Dermis microvascular lymphatic vessel endothelial cell (primary cell): ENCODE measurements around the gene SLC12A7. TPM values are rescaled to one million over a fixed set of nuclear protein-coding genes. Genes with fewer than 3 reads are reported as not detected.
A peak's percentile ranks its signal among the peaks of the same experiment; 100 is the strongest.
"Not testable (repeated sequence)": the region's sequence is repeated elsewhere in the genome, so short reads cannot be mapped to it uniquely, and the experiment has no call there.

Source experiments
- DNase-seq, 2 donors: peaks; one replicate each; pipeline versions ENCODE4 v3.0.0 to v3.0.0-alpha.2; 2010; ENCODE audit warnings: low read depth in 2 of 2
- total RNA-seq: library from RNA; depleted of rRNA; stranded (reverse); fragments of >200 nt; gene quantifications from 2 replicates; pipeline ENCODE4 v1.2.1, GENCODE V29; 2014

Gene SLC12A7
- total RNA-seq, 1 donor from 2014 or later: 20.2 TPM

GRCh38 chr5:1008451-1009358, 103.2 kb downstream of the SLC12A7 start, which contains the start of gene NKD2:
NKD2 (plus strand) TSS chr5:1008802; CDS start chr5:1009058, 256 bp downstream.
- peak in 1 of 2 donors; percentile 36 for DNase-seq

DNA sequence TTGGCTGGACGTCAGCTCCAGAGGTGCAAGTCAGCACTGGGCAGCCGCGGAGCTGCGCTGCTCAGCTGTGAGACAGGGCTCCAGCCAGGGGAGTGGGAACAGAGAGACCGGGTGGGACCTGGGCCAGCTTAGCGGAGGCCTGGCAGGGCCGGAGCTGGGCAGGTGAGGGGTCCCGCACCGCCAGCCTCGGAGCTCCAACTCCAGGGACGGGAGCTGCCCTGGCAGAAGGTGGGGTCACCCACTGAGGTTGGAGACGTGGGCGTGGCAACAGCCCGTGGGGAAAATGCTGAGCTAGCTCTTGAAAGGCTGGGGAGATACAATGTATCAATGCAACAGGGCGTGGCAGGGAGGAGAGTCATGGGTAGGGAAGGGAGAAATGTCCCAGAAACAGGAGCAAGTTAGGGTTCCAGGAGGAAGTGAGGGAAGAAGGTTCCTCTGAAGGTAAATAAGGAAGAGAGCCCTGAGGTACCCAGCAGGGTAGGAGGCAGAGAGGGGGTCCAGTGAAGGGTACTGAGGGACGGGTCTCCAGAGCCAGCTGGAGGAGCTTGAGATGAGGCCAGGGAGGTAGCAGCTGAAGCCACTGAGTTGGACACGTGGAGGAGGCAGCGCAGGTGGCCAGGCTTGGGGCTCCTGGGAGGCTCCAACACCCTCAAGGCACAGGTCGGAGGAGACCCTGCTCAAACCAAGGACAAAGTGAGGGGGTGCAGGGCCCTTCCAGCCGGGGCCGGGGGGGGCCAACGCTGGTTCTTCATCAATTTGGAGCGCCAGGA, 104.0 kb downstream of the SLC12A7 start:
- DNase-seq: no peak

DNA sequence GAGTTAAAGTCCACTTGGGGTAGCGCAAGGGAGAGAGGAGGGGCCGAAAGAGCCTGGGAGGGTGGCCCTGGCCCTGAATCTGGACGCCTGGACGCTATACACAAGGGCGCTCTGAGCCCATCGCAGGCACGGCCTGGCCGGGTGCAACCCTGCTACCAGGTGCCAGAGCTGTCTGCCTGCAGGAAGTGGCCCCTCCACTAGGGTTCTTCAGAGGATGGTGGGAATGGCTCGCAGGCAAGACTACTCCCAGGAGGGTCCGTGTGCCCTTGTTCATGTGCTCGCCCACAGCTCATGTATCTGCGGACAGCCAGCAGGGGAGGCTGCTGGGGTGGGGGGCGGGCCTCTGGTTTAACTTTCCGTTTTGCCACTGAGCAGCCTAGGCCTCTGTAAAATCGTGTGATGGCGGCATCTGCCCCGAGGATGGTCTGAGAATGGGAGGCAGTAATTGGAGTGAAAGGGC, 104.6 kb downstream of the SLC12A7 start:
- no peak for DNase-seq

- DNase-seq: no peak
These were observed 105.2 kb downstream of the SLC12A7 start for GRCh38 chr5:1006656-1007071.

- DNase-seq: no peak
These were observed 105.8 kb downstream of the SLC12A7 start for GRCh38 chr5:1005904-1006655.

GRCh38 chr5:1005249-1005851, 106.5 kb downstream of the SLC12A7 start:
- DNase-seq: no peak

- peak in 1 of 2 donors; percentile 56 for DNase-seq
These were observed 107.2 kb downstream of the SLC12A7 start for GRCh38 chr5:1004461-1005248.

GRCh38 chr5:1003296-1003937, 108.4 kb downstream of the SLC12A7 start:
- DNase-seq: peak in 1 of 2 donors; percentile 31

- DNase-seq: no peak
These were observed 109.0 kb downstream of the SLC12A7 start for GRCh38 chr5:1002836-1003235.

- no peak for DNase-seq
These were observed 109.7 kb downstream of the SLC12A7 start for GRCh38 chr5:1002271-1002546.

DNA sequence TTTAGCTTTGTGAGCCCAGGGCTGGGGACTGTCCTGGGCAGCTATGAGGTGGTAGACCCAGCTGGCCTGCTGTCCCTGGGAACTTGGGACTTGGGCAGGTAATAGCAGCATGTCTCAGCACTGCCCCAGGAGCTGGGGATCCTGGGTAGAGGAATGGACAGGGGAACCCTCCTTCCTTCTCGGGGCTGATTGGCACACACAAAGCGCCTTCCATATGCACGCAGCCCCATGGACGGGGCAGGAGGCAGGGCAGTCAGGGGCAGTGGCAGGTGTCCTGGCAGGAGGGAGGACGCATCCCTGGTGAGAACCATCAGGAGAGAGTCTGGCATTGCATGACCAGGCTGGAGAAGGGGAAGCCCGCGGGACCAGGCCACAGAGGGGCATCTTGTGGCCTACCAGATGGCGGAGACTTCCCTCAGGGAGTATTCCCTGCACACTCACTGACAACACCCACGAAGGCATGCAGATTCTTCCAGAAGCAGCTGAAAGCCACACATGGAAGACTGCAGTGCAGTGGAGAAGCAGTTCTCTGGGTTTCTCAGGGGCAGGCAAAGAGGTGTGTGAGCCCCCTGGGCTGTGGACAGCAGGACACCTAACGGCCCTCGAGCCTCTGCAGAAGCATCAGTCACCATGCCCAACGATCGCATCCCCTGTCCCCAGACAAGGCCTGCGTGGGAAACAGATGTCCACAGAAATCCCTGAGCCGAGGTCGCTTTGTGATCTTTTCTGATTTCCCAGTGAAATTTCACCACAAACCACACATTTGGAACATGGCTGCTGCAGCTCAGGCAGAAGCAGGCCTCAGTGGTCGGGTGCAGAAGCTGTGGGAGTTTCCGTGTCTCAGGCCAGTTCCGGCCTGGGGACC, 110.2 kb downstream of the SLC12A7 start:
- no peak for DNase-seq

DNA sequence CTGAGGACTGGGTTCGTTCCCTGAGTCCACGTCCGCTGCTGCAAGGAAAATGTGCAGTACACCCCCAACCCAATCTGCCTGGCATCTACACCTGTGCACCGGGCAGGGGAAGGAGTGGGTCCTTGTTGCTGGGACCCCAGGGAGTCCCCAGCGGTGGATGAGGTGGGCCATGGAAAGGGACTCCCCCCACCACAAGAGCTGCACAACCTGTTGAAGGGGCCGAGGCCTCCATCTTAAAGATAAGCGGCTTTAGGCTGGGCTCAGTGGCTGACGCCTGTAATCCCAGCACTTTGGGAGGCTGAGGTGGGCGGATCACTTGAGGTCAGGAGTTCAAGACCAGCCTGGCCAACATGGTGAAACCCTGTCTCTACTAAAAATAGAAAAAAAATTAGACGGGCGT, 111.0 kb downstream of the SLC12A7 start:
- DNase-seq: not testable (repeated sequence)

Other genes starting within 250 kb of the SLC12A7 start
- gene BRD9, start 219.3 kb downstream of the SLC12A7 start, total RNA-seq: 26.6 and 31.6 TPM in 2 replicates
- 8.7 and 19.4 TPM in 2 replicates for gene TRIP13, start 219.2 kb downstream of the SLC12A7 start, total RNA-seq
- 0.13 and 0.76 TPM in 2 replicates for gene NKD2, start 103.3 kb downstream of the SLC12A7 start, total RNA-seq
- not detected in 2 replicates for gene SLC6A19, start 89.5 kb upstream of the SLC12A7 start, total RNA-seq
- not detected in 2 replicates for gene SLC6A18, start 113.3 kb upstream of the SLC12A7 start, total RNA-seq
- gene TERT, start 183.0 kb upstream of the SLC12A7 start, total RNA-seq: not detected in 2 replicates
- gene CLPTM1L, start 233.0 kb upstream of the SLC12A7 start, total RNA-seq: 256 and 260 TPM in 2 replicates